Fibroblast of lung (primary cell): ENCODE data around the gene SLC66A1.

ENCODE experiments used
- EZH2 ChIP-seq: IDR thresholded peaks from 2 replicates; pipeline ENCODE4 v1.5.1; 2012; ENCODE audit warnings: low read length, control low read depth, mild to moderate bottlenecking; ENCODE audit errors: missing control alignments
- TF ChIP-seq, protein P1 (sequence below), 2 donors: IDR thresholded peaks in 1 of 2; conservative IDR thresholded peaks in 1 of 2; 1 replicate in 1 of 2; 2 replicates in 1 of 2; pipeline ENCODE4 v1.5.1; 2011 to 2012; ENCODE audit warnings: low read length in 2 of 2, control low read depth in 1 of 2, inconsistent platforms in 1 of 2, low read depth in 1 of 2, mild to moderate bottlenecking in 1 of 2

DNA sequence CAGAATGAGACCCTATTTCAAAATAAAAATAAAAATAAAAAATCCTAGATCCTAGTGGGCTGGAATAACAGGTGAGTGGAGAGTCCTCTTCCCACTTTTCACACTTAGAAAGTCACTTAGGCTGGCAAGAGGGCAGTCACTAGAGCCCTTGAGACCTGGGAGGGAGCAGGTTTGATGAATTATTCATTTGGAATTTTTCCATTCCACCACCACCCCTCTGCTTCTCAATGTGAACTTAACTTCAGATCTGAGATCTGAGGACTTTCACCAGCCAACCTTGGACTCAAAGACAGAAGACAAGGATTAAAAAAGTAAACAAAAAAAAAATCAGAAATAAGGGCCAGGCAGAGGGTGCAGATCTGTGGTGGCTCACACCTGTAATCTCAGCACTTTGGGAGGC, 40.1 kb upstream of the SLC66A1 start:
- TF ChIP-seq, protein P1, sequence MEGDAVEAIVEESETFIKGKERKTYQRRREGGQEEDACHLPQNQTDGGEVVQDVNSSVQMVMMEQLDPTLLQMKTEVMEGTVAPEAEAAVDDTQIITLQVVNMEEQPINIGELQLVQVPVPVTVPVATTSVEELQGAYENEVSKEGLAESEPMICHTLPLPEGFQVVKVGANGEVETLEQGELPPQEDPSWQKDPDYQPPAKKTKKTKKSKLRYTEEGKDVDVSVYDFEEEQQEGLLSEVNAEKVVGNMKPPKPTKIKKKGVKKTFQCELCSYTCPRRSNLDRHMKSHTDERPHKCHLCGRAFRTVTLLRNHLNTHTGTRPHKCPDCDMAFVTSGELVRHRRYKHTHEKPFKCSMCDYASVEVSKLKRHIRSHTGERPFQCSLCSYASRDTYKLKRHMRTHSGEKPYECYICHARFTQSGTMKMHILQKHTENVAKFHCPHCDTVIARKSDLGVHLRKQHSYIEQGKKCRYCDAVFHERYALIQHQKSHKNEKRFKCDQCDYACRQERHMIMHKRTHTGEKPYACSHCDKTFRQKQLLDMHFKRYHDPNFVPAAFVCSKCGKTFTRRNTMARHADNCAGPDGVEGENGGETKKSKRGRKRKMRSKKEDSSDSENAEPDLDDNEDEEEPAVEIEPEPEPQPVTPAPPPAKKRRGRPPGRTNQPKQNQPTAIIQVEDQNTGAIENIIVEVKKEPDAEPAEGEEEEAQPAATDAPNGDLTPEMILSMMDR (conservative IDR thresholded peaks at IDR 0.05 in 1 of 2, IDR thresholded peaks at IDR 0.05 in 1 of 2; ENCODE audit: low read depth in 1 of 2, low read length in 2 of 2) = no peak
- TF ChIP-seq EZH2 = no peak
